ENCODE results near the gene NEK1.
"Not testable (repeated sequence)": the region's sequence is repeated elsewhere in the genome, so short reads cannot be mapped to it uniquely, and the experiment has no call there.

The NEK1 gene

DNA sequence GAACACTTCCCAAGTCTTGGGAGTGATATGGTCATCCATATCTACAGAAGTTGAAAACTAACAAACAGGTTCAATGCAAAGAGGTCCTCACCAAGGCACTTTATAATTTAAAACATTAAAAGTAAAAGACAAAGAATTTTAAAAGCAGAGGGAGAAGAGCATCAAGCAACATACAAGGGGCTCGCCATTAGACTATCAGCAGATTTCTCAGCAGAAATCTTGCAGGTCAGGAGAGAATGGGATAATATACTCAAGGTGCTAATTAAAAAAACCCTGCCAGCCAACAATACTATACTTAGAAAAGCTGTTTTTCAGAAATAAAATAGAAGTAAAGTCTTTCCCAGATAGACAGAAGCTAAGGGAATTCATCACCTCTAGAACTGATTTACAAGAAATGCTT, 121.2 kb downstream of the NEK1 start:
- DNase-seq: no peak

DNA sequence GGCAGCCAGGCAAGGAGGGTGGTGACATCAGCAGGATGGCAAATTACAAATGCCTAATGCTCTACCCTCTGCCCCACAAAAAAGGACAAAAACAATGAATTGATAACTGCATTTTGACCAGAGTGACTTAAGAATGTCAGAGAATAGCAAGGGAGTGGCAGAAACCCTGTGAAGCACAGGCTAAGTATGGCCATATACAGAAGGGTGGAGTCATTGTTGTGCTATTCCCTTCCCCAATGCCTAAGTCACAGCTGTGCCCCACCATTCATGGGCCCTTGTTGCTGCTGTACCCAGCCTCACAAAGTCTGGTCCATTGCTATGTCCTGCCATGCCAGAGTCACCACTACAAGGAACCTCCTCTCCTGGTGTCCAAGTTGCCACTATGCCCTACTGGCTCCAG, 123.1 kb downstream of the NEK1 start:
- DNase-seq: no peak

- DNase-seq: peak in 1 of 2 experiments; percentile 46
Measured at GRCh38 chr4:169485791-169486742, 126.3 kb downstream of the NEK1 start.

DNA sequence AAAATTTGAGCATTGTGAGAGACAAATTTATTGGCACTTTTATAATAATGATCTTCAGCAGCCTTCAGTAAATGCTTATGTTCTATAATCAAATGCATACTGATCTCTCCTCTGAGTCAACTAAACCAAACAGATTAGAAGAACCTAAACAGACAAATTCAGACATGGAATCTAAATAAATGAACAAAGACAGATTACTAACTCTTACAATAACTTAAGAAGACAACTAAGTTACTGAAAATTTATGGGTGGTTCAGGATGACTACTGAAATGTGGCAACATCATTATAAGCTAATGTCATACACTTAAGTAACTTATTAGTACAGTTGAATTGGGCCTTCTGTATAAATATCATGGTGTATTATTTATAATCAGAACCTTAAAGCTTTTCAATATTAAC, 127.3 kb downstream of the NEK1 start:
- DNase-seq: no peak

- DNase-seq: no peak
Measured at GRCh38 chr4:169484485-169484884, 127.9 kb downstream of the NEK1 start.

DNA sequence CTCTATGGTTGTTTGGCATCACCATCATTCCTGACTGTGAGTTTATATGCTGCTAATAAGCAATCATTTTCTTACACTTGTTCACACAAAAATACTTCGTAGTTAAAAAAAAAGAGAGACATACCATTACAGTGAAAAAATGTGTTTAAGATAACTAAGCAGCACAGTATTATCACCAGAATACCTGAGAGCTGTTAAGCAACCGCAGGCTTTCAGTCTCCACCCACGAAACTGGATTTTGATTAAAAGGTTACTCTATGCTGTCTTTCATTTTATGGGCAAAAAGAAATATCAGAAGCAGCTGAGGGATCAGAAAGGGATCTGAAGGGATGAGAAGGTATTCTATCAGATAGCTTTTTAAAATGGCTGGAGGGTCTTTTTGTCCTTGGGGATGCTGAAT, 148.3 kb downstream of the NEK1 start:
- DNase-seq: no peak

- DNase-seq: no peak
Measured at GRCh38 chr4:169460081-169460480, 152.3 kb downstream of the NEK1 start.

GRCh38 chr4:169458575-169458974, 153.8 kb downstream of the NEK1 start:
- no peak for DNase-seq

DNA sequence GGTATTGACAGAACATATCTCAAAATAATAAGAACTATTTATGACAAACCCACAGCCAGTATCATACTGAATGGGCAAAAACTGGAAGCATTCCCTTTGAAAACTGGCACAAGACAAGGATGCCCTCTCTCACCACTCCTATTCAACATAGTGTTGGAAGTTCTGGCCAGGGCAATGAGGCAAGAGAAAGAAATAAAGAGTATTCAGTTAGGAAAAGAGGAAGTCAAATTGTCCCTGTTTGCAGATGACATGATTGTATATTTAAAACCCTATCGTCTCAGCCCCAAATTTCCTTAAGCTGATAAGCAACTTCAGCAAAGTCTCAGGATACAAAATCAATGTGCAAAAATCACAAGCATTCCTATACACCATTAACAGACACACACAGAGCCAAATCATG, 159.7 kb downstream of the NEK1 start:
- not testable (repeated sequence) for DNase-seq

DNA sequence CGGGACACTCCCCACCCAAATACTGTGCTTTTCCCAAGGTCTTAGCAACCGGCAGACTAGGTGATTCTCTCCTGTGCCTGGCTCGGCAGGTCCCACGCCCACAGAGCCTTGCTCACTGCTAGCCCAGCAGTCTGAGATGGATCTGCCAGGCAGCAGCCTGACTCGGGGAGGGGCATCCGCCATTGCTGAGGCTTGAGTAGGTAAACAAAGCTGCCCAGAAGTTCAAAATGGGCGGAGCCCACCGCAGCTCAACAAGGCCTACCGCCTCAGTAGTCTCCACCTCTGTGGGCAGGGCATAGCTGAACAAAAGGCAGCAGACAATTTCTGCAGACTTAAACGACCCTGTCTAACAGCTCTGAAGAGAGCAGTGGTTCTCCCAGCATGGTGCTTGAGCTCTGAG, 163.4 kb downstream of the NEK1 start:
- not testable (repeated sequence) for DNase-seq

DNA sequence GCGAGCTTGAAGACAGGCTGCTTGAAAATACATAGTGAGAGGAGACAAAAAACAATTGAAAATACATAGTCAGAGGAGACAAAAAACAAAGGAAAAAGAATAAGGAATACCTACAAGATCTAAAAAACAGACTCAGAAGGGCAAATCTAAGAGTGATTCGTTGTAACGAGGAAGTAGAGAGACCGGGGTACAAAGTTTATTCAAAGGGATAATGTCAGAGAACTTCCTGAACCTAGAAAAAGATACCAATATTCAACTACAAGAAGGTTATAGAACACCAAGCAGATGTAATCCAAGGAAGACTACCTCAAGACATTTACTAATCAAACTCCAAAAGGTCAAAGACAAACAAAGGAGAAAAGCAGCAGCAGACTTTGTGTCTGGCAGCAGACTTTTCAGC, 165.6 kb downstream of the NEK1 start:
- no peak for DNase-seq

DNA sequence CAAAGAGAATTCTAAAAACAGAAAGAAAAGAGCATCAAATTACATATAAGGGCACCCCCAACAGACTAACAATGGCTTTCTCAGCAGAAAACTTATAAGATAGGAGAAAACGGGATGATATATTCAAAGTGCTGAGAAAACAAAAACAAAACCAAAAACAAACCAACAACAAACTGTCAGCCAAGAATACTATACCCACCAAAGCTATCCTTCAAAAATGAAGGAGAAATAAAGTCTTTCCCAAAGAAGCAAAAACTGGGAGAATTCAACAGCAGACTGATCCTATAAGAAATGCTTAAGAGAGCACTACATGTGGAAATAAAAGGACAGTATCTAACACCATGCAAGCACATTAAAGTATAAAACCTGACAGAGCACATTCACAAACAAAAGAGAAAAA, 168.6 kb downstream of the NEK1 start:
- DNase-seq: no peak

DNA sequence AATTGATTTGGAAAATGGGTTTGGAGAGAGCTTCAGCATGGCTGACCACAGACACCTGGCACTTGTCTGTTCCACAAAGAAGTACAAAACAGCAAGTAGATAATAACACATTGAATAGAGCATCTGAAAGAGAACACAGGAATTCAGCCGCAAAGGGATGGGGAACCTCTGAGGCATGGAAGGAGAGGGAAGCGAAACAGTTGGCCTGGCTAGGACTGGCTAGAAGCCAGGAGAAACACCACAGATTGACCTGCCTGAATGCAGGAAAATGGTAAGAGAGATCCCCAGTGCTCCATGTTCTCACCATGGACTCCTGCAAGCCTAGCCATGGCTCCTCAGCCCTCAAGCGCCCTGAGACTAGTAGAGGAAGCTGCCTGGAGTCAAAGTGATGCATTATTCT, 171.9 kb downstream of the NEK1 start:
- no peak for DNase-seq

DNA sequence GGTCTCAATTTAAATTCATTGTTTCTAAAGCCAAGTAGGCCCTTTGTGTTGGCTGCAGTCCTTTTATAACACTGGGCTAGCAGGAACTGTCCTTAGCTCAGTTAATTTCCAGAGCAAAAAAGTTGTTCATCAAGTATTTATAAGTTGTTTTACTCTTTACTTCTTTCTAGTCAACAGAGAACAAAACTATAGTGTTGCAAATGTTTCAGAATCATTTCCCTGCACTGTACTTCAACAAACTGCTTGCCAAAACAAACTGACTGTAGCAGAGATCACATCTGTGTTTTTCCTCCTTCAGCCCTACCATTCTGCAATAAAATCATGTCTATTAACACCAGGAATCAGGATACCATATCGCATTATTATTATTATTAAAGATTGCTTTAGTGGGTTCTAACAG, 173.1 kb downstream of the NEK1 start:
- no peak for DNase-seq

DNA sequence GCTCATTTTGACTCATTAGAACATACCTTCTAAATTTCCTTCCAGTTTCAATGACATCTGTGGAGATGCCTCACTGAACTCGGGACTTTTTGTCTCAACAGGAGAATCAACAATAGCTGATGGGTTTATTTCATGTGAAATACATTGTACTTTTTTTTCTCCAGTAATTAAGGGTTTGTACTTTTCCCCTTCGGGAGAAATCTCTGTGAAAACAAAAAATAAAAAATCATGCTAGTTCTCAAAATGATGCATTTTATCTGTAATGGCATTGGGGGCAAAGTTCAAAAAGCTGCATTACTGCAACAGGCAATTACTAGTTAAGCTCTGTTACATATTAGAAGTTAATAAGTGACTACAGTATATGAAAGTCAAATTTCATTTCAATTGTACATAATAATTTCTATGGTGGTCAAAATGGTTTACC, 174.3 kb downstream of the NEK1 start:
- DNase-seq: no peak

GRCh38 chr4:169437299-169438047, 174.9 kb downstream of the NEK1 start:
- DNase-seq: no peak

GRCh38 chr4:169436734-169437133, 175.6 kb downstream of the NEK1 start:
- DNase-seq: no peak

- no peak for DNase-seq
Measured at GRCh38 chr4:169428376-169428775, 184.0 kb downstream of the NEK1 start.

DNA sequence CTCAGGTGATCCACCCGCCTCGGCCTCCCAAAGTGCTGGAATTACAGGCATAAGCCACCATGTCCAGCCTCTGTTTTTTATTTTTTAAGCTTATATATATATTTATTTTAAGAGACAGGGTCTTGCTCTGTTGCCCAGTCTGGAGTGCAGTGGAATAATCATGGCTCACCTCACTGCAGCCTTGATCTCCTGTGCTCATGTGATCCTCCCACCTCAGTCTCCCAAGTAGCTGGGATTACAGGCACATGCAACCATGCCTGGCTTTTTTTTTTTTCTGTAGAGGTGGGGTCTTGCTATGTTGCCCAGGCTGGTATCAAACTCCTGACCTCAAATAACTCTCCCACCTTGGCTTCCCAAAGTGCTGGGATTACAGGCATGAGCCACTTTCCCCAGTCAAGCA, 184.7 kb downstream of the NEK1 start:
- DNase-seq: not testable (repeated sequence)

- no peak for DNase-seq
Measured at GRCh38 chr4:169420291-169420690, 192.1 kb downstream of the NEK1 start.

DNA sequence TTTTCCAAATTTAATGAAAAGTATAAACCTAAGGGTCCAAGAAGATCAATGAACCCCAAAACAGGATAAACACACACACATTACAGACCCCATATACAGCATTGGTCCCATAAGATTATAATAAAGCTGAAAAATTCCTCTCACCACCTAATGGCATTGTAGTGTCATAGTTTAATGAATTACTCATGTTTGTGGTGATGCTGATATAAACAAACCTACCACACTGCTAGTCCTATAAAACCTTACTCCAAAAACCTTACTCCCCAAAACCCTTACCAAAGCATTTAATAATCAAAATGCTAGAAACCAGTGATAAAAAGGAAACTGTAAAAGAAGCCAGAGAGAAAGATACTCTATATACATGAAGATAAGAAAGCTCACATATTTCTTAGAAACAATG, 193.5 kb downstream of the NEK1 start:
- DNase-seq: no peak

GRCh38 chr4:169417629-169418282, 194.6 kb downstream of the NEK1 start:
- DNase-seq: no peak

DNA sequence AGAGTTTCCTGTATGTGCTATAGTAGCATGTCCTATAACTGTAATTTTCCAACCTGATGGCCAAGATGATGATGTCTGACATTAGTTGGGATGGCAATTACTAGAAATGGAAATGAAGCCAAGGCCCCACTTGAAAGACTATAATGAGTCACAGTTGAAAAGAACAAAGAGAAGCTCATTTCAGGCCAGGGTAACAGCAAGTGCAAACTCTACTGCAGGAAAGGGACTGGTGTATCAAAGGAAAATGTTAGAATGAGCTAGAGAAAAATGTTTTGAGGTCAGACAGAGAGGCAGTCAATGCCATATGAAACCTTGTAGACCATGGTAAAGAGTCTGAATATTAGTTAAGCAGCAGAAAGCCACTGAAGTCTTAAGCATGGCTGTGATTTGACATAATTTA, 195.4 kb downstream of the NEK1 start:
- DNase-seq: no peak

GRCh38 chr4:169416461-169416860, 195.9 kb downstream of the NEK1 start:
- DNase-seq: no peak

Measured in NCI-H524 (cell line).